SK-N-SH treated with all-trans-retinoic acid at 6 μM for 48 hours (cell line): ENCODE measurements around the gene TNFRSF11A.

Experiments used
- ATAC-seq: fragments of 200-7000 bp; cut with Tn5 transposase; 3 replicates; pipeline ENCODE4 v1.9.1; 2020; ENCODE audit warnings: mild to moderate bottlenecking, moderate library complexity
- ARNTL ChIP-seq: fragments of 450-650 bp; formaldehyde crosslinking; IDR thresholded peaks from 2 replicates; pipeline ENCODE4 v1.5.0; 2020; ENCODE audit warnings: low read depth, mild to moderate bottlenecking, moderate library complexity, borderline replicate concordance
- BACH2 ChIP-seq: fragments of 250-450 bp; sonication (Bioruptor Pico); IDR thresholded peaks from 2 replicates; pipeline ENCODE4 v1.9.0; 2021; ENCODE audit warnings: mild to moderate bottlenecking, borderline replicate concordance
- CSDC2 ChIP-seq: fragments of 250-450 bp; sonication (Bioruptor Pico); IDR thresholded peaks from 2 replicates; pipeline ENCODE4 v1.5.0; 2020; ENCODE audit warnings: mild to moderate bottlenecking, moderate library complexity
- ESRRG ChIP-seq: fragments of 250-450 bp; sonication (Bioruptor Pico); IDR thresholded peaks from 2 replicates; pipeline ENCODE4 v1.6.1; 2021; ENCODE audit warnings: mild to moderate bottlenecking
- GLIS3 ChIP-seq: fragments of 250-450 bp; sonication (Bioruptor Pico); IDR thresholded peaks from 2 replicates; pipeline ENCODE4 v1.5.0; 2020; ENCODE audit warnings: mild to moderate bottlenecking, moderate library complexity
- ISL1 ChIP-seq: fragments of 250-450 bp; sonication (Bioruptor Pico); IDR thresholded peaks from 2 replicates; pipeline ENCODE4 v2.1.2; 2022; ENCODE audit warnings: mild to moderate bottlenecking, moderate library complexity
- OSR1 ChIP-seq: fragments of 250-450 bp; sonication (Bioruptor Pico); IDR thresholded peaks from 2 replicates; pipeline ENCODE4 v1.8.0; 2022; ENCODE audit warnings: moderate library complexity, mild to moderate bottlenecking, inconsistent platforms
- PPARA ChIP-seq: fragments of 250-450 bp; sonication (Bioruptor Pico); IDR thresholded peaks from 2 replicates; pipeline ENCODE4 v1.5.0; 2020; ENCODE audit warnings: mild to moderate bottlenecking, borderline replicate concordance
- RARB ChIP-seq: fragments of 250-450 bp; sonication (Bioruptor Pico); IDR thresholded peaks from 2 replicates; pipeline ENCODE4 v1.8.0; 2021; ENCODE audit warnings: mild to moderate bottlenecking, moderate library complexity
- SNAI2 ChIP-seq: fragments of 250-450 bp; sonication (Bioruptor Pico); IDR thresholded peaks from 2 replicates; pipeline ENCODE4 v1.5.0; 2020; ENCODE audit warnings: mild to moderate bottlenecking, moderate library complexity
- TCF4 ChIP-seq: fragments of 250-450 bp; sonication (Bioruptor Pico); IDR thresholded peaks from 2 replicates; pipeline ENCODE4 v1.8.0; 2021; ENCODE audit warnings: mild to moderate bottlenecking, moderate library complexity, borderline replicate concordance
- TOX ChIP-seq: fragments of 250-450 bp; sonication (Bioruptor Pico); IDR thresholded peaks from 2 replicates; pipeline ENCODE4 v1.8.0; 2021; ENCODE audit warnings: mild to moderate bottlenecking, moderate library complexity, borderline replicate concordance
- ZC3H10 ChIP-seq: fragments of 250-450 bp; sonication (Bioruptor Pico); IDR thresholded peaks from 2 replicates; pipeline ENCODE4 v1.5.1; 2021; ENCODE audit warnings: mild to moderate bottlenecking, moderate library complexity
- ZFP3 ChIP-seq: fragments of 250-450 bp; sonication (Bioruptor Pico); IDR thresholded peaks from 2 replicates; pipeline ENCODE4 v1.5.0; 2020; ENCODE audit warnings: mild to moderate bottlenecking, moderate library complexity
- ZNF565 ChIP-seq: fragments of 450-650 bp; formaldehyde crosslinking; conservative IDR thresholded peaks from 2 replicates; pipeline ENCODE4 v1.5.0; 2020; ENCODE audit warnings: low read depth, mild to moderate bottlenecking, moderate library complexity
- ZNF8 ChIP-seq: fragments of 450-650 bp; formaldehyde crosslinking; IDR thresholded peaks from 2 replicates; pipeline ENCODE4 v1.5.0; 2020; ENCODE audit warnings: mild to moderate bottlenecking, moderate library complexity
- TF ChIP-seq, protein P1 (sequence below): fragments of 250-450 bp; sonication (Bioruptor Pico); IDR thresholded peaks from 2 replicates; pipeline ENCODE4 v1.8.0; 2021; ENCODE audit warnings: low read depth, mild to moderate bottlenecking, moderate library complexity, borderline replicate concordance
- TF ChIP-seq, protein P2 (sequence below): fragments of 250-450 bp; sonication (Bioruptor Pico); IDR thresholded peaks from 2 replicates; pipeline ENCODE4 v1.5.1; 2021; ENCODE audit warnings: mild to moderate bottlenecking, moderate library complexity
- TF ChIP-seq, protein P3 (sequence below): fragments of 250-450 bp; sonication (Bioruptor Pico); IDR thresholded peaks from 2 replicates; pipeline ENCODE4 v1.5.0; 2020; ENCODE audit warnings: mild to moderate bottlenecking, moderate library complexity
- TF ChIP-seq, protein P4 (sequence below): fragments of 250-450 bp; sonication (Bioruptor Pico); IDR thresholded peaks from 2 replicates; pipeline ENCODE4 v1.5.1; 2020; ENCODE audit warnings: low read depth, mild to moderate bottlenecking, moderate library complexity

Gene TNFRSF11A

DNA sequence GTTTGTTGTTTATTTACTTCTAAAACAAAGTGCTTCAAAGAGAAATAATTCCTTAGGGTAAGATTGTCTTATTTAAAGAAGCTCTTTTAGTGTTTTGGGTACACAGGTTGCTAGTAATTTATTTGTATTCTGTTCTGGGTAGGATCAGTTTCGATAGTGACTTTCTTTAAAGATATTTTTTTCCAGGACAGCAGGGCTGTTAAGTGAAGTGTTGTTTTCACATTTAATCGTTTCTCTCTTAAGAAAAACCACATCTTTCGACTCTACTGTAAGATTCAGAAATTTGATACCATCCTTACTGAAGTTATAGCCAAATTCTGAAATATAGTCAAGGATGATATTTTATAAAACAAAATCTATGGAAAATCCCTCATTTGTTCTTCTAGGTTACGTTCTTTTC is 17.8 kb downstream of the TNFRSF11A start:
- no peak for ATAC-seq
- TF ChIP-seq, protein P1, sequence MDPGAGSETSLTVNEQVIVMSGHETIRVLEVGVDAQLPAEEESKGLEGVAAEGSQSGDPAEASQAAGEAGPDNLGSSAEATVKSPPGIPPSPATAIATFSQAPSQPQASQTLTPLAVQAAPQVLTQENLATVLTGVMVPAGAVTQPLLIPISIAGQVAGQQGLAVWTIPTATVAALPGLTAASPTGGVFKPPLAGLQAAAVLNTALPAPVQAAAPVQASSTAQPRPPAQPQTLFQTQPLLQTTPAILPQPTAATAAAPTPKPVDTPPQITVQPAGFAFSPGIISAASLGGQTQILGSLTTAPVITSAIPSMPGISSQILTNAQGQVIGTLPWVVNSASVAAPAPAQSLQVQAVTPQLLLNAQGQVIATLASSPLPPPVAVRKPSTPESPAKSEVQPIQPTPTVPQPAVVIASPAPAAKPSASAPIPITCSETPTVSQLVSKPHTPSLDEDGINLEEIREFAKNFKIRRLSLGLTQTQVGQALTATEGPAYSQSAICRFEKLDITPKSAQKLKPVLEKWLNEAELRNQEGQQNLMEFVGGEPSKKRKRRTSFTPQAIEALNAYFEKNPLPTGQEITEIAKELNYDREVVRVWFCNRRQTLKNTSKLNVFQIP (CRISPR knock-in tag): no peak
- TF ChIP-seq TOX (no peak), GLIS3 (CRISPR knock-in tag) (no peak), ZNF8 (CRISPR knock-in tag) (no peak), ESRRG (CRISPR knock-in tag) (no peak), ZNF565 (no peak), ZFP3 (CRISPR knock-in tag) (no peak), SNAI2 (CRISPR knock-in tag) (no peak), ARNTL (no peak), ZC3H10 (CRISPR knock-in tag) (no peak), CSDC2 (CRISPR knock-in tag) (no peak), BACH2 (CRISPR knock-in tag) (no peak), RARB (CRISPR knock-in tag) (no peak), OSR1 (CRISPR knock-in tag) (no peak), ISL1 (CRISPR knock-in tag) (no peak), PPARA (CRISPR knock-in tag) (no peak)
- TF ChIP-seq, protein P2, sequence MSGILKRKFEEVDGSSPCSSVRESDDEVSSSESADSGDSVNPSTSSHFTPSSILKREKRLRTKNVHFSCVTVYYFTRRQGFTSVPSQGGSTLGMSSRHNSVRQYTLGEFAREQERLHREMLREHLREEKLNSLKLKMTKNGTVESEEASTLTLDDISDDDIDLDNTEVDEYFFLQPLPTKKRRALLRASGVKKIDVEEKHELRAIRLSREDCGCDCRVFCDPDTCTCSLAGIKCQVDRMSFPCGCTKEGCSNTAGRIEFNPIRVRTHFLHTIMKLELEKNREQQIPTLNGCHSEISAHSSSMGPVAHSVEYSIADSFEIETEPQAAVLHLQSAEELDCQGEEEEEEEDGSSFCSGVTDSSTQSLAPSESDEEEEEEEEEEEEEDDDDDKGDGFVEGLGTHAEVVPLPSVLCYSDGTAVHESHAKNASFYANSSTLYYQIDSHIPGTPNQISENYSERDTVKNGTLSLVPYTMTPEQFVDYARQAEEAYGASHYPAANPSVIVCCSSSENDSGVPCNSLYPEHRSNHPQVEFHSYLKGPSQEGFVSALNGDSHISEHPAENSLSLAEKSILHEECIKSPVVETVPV (CRISPR knock-in tag): no peak
- TF ChIP-seq, protein P3, sequence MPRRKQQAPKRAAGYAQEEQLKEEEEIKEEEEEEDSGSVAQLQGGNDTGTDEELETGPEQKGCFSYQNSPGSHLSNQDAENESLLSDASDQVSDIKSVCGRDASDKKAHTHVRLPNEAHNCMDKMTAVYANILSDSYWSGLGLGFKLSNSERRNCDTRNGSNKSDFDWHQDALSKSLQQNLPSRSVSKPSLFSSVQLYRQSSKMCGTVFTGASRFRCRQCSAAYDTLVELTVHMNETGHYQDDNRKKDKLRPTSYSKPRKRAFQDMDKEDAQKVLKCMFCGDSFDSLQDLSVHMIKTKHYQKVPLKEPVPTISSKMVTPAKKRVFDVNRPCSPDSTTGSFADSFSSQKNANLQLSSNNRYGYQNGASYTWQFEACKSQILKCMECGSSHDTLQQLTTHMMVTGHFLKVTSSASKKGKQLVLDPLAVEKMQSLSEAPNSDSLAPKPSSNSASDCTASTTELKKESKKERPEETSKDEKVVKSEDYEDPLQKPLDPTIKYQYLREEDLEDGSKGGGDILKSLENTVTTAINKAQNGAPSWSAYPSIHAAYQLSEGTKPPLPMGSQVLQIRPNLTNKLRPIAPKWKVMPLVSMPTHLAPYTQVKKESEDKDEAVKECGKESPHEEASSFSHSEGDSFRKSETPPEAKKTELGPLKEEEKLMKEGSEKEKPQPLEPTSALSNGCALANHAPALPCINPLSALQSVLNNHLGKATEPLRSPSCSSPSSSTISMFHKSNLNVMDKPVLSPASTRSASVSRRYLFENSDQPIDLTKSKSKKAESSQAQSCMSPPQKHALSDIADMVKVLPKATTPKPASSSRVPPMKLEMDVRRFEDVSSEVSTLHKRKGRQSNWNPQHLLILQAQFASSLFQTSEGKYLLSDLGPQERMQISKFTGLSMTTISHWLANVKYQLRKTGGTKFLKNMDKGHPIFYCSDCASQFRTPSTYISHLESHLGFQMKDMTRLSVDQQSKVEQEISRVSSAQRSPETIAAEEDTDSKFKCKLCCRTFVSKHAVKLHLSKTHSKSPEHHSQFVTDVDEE (CRISPR knock-in tag): no peak
- TF ChIP-seq, protein P4, sequence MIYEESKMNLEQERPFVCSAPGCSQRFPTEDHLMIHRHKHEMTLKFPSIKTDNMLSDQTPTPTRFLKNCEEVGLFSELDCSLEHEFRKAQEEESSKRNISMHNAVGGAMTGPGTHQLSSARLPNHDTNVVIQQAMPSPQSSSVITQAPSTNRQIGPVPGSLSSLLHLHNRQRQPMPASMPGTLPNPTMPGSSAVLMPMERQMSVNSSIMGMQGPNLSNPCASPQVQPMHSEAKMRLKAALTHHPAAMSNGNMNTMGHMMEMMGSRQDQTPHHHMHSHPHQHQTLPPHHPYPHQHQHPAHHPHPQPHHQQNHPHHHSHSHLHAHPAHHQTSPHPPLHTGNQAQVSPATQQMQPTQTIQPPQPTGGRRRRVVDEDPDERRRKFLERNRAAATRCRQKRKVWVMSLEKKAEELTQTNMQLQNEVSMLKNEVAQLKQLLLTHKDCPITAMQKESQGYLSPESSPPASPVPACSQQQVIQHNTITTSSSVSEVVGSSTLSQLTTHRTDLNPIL (CRISPR knock-in tag): no peak

DNA sequence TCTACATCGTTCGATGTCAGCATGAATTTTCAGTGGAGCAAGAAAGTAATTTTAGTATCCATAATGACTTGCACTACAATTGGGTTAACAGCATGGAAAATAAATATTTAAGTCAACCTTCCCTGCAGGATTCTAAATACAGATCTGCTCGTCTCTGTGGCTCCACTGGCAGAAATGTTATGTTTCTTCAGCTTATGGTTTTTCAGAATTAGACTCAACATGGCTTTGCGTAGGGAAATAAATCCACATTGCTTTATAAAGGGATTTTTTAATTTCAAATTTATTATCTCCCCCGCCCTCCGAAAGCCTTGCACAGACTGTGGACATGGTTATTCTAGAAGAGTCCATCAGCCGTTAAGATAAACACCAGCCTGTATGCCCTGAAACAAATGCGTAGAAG is 18.2 kb downstream of the TNFRSF11A start:
- no peak for TF ChIP-seq TCF4 (CRISPR knock-in tag)
- ATAC-seq: no peak

DNA sequence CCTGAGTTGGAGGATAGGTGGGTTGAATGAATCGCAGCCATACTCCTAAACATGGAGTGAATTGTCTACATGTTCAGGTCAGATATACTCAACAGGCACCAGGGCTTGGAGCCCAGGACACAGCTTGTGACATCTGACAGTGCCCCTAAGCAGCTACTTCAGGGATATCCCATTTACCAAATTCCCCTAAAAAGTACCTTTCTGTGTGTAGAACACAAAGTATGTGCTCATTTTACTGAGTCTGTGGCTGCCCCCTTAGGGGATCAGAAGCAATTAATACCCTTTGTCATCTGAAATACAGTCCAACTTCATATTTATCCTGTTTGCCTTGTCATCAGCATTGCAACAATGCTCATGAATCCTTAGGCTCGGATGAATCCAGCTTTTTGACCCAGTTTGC is 20.8 kb downstream of the TNFRSF11A start:
- TF ChIP-seq, protein P3 (CRISPR knock-in tag): no peak
- TF ChIP-seq BACH2 (CRISPR knock-in tag): no peak
- no peak for TF ChIP-seq ESRRG (CRISPR knock-in tag)
- TF ChIP-seq ZC3H10 (CRISPR knock-in tag): no peak
- no peak for TF ChIP-seq ZFP3 (CRISPR knock-in tag)
- no peak for TF ChIP-seq ISL1 (CRISPR knock-in tag)
- no peak for TF ChIP-seq OSR1 (CRISPR knock-in tag)
- no peak for TF ChIP-seq PPARA (CRISPR knock-in tag)
- TF ChIP-seq RARB (CRISPR knock-in tag): no peak
- no peak for ATAC-seq
